ENCODE results near the gene KIAA1755. TPM values are rescaled to one million over a fixed set of nuclear protein-coding genes. Genes with fewer than 3 reads are reported as not detected.

KIAA1755 gene
- total and polyA plus RNA-seq, 2 experiments from 2014 or later, result 4.0 to 5.1 TPM

GRCh38 chr20:38215194-38216182 is 45.0 kb downstream of the KIAA1755 start:
- Histone ChIP-seq H3K79me2 (ENCODE audit: insufficient read depth) (no peaks in the 10 kb centered on the region), H4K20me1 (ENCODE audit: insufficient read depth) (no peaks in the 10 kb centered on the region), H3K36me3 (ENCODE audit: low read depth) (no peaks in the 10 kb centered on the region), H3K27ac (no peak overlapping the region), H3F3A (ENCODE audit: insufficient read depth) (peaks cover 21% of the 10 kb centered on the region), H3K9me2 (ENCODE audit: insufficient read depth) (no peaks in the 10 kb centered on the region), H2AFZ (no peak overlapping the region), H3K4me1 (ENCODE audit: insufficient read depth) (peaks cover 25% of the 10 kb centered on the region), H3K27me3 (replicated peaks; ENCODE audit: insufficient read depth) (no peaks in the 10 kb centered on the region), H3K9ac (no peak overlapping the region), H3K9me3 (ENCODE audit: low read depth) (no peaks in the 10 kb centered on the region), H3K4me3 (no peak overlapping the region), H3K4me2 (ENCODE audit: unreplicated experiment) (no peak overlapping the region)
- TF ChIP-seq EZH2 (IDR thresholded peaks at IDR 0.05; ENCODE audit: insufficient read depth, poor library complexity, severe bottlenecking), result no peak
- TF ChIP-seq EZH2phosphoT487 (IDR thresholded peaks at IDR 0.05; ENCODE audit: insufficient read depth, low read depth), result no peak
- in situ Hi-C loops (cut with MboI), result no loop called here
- WGBS, 2 experiments (ENCODE audit: low coverage in 1 of 2, low lambda C conversion rate in 2 of 2, missing lambda C conversion rate in 2 of 2), result 93 to 94% methylated on average over 23 of the region's 23 CpGs
- no peak for DNase-seq

GRCh38 chr20:38214256-38215193 is 46.0 kb downstream of the KIAA1755 start:
- H3K4me2 ChIP-seq (ENCODE audit: unreplicated experiment), result no peak overlapping the region
- no peak overlapping the region for H3K4me3 ChIP-seq
- peaks cover 33% of the 10 kb centered on the region for H3K4me1 ChIP-seq (ENCODE audit: insufficient read depth)
- H3F3A ChIP-seq (ENCODE audit: insufficient read depth), result peaks cover 28% of the 10 kb centered on the region
- no peaks in the 10 kb centered on the region for H4K20me1 ChIP-seq (ENCODE audit: insufficient read depth)
- in situ Hi-C loops (cut with MboI), result no loop called here
- no peak overlapping the region for H3K27ac ChIP-seq
- no peak for TF ChIP-seq EZH2 (IDR thresholded peaks at IDR 0.05; ENCODE audit: insufficient read depth, poor library complexity, severe bottlenecking)
- TF ChIP-seq EZH2phosphoT487 (IDR thresholded peaks at IDR 0.05; ENCODE audit: insufficient read depth, low read depth), result no peak
- no peak overlapping the region for H3K9ac ChIP-seq
- WGBS, 2 experiments (ENCODE audit: low coverage in 1 of 2, low lambda C conversion rate in 2 of 2, missing lambda C conversion rate in 2 of 2), result 92 to 93% methylated on average over 19 of the region's 19 CpGs
- H3K9me3 ChIP-seq (ENCODE audit: low read depth), result no peaks in the 10 kb centered on the region
- no peak overlapping the region for H2AFZ ChIP-seq
- H3K79me2 ChIP-seq (ENCODE audit: insufficient read depth), result no peaks in the 10 kb centered on the region
- no peaks in the 10 kb centered on the region for H3K36me3 ChIP-seq (ENCODE audit: low read depth)
- no peak for DNase-seq
- H3K9me2 ChIP-seq (ENCODE audit: insufficient read depth), result no peaks in the 10 kb centered on the region
- no peaks in the 10 kb centered on the region for H3K27me3 ChIP-seq (replicated peaks; ENCODE audit: insufficient read depth)

DNA sequence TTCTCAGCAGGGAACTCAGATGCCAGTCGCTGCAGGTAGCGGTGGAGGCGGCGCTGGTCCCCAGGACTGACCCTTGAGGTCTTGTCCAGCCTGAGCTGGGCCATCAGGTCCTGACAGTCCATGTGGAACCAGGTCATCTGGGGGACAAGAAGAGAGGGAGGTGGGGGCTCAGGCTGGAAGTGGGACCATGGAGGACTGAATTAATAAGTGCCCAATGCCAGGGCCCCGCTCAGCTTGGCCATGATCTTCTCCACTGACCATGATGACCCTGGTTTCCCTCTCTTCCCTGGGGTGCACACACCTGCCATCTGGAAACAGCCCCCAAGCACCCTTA is 47.0 kb downstream of the KIAA1755 start:
- no peak for DNase-seq
- H3K79me2 ChIP-seq (ENCODE audit: insufficient read depth), result no peaks in the 10 kb centered on the region
- no peak overlapping the region for H3K4me3 ChIP-seq
- no peaks in the 10 kb centered on the region for H3K36me3 ChIP-seq (ENCODE audit: low read depth)
- H3K27ac ChIP-seq, result no peak overlapping the region
- H3K4me1 ChIP-seq (ENCODE audit: insufficient read depth), result peaks cover 27% of the 10 kb centered on the region
- no peak overlapping the region for H2AFZ ChIP-seq
- H3K9me3 ChIP-seq (ENCODE audit: low read depth), result no peaks in the 10 kb centered on the region
- no peaks in the 10 kb centered on the region for H3K27me3 ChIP-seq (replicated peaks; ENCODE audit: insufficient read depth)
- 100% methylated on average over 5 of the region's 5 CpGs for WGBS, 2 experiments (ENCODE audit: low coverage in 1 of 2, low lambda C conversion rate in 2 of 2, missing lambda C conversion rate in 2 of 2)
- H3F3A ChIP-seq (ENCODE audit: insufficient read depth), result peaks cover 23% of the 10 kb centered on the region
- in situ Hi-C loops (cut with MboI), result no loop called here
- H3K9ac ChIP-seq, result no peak overlapping the region
- TF ChIP-seq EZH2phosphoT487 (IDR thresholded peaks at IDR 0.05; ENCODE audit: insufficient read depth, low read depth), result no peak
- H3K9me2 ChIP-seq (ENCODE audit: insufficient read depth), result no peaks in the 10 kb centered on the region
- H3K4me2 ChIP-seq (ENCODE audit: unreplicated experiment), result no peak overlapping the region
- no peaks in the 10 kb centered on the region for H4K20me1 ChIP-seq (ENCODE audit: insufficient read depth)

- Histone ChIP-seq H3F3A (ENCODE audit: insufficient read depth) (peaks cover 17% of the 10 kb centered on the region), H3K4me3 (no peak overlapping the region), H2AFZ (no peak overlapping the region), H3K9me2 (ENCODE audit: insufficient read depth) (no peaks in the 10 kb centered on the region), H4K20me1 (ENCODE audit: insufficient read depth) (no peaks in the 10 kb centered on the region), H3K27ac (no peak overlapping the region), H3K4me1 (ENCODE audit: insufficient read depth) (peaks cover 21% of the 10 kb centered on the region), H3K9ac (no peak overlapping the region), H3K9me3 (ENCODE audit: low read depth) (no peaks in the 10 kb centered on the region), H3K27me3 (replicated peaks; ENCODE audit: insufficient read depth) (no peaks in the 10 kb centered on the region), H3K79me2 (ENCODE audit: insufficient read depth) (no peaks in the 10 kb centered on the region), H3K4me2 (ENCODE audit: unreplicated experiment) (no peak overlapping the region), H3K36me3 (ENCODE audit: low read depth) (no peaks in the 10 kb centered on the region)
- 94 to 96% methylated on average over 18 of the region's 18 CpGs for WGBS, 2 experiments (ENCODE audit: low coverage in 1 of 2, low lambda C conversion rate in 2 of 2, missing lambda C conversion rate in 2 of 2)
- no peak for TF ChIP-seq EZH2 (IDR thresholded peaks at IDR 0.05; ENCODE audit: insufficient read depth, poor library complexity, severe bottlenecking)
- TF ChIP-seq EZH2phosphoT487 (IDR thresholded peaks at IDR 0.05; ENCODE audit: insufficient read depth, low read depth), result no peak
- DNase-seq, result no peak
- in situ Hi-C loops (cut with MboI), result no loop called here
Measured at GRCh38 chr20:38212806-38213606, 47.5 kb downstream of the KIAA1755 start.
